Effector CD8-positive, alpha-beta T cell (primary cell): ENCODE results near the gene CDK5RAP3.
A peak's percentile ranks its signal among the peaks of the same experiment; 100 is the strongest.
"Not testable (repeated sequence)": the region's sequence is repeated elsewhere in the genome, so short reads cannot be mapped to it uniquely, and the experiment has no call there.

Experiments used
- DNase-seq: peaks from one replicate; lab custom pipeline; 2025; lab: John Stamatoyannopoulos, UW

The CDK5RAP3 gene

GRCh38 chr17:47975189-47975822, 4.4 kb downstream of the CDK5RAP3 start:
- DNase-seq, result no peak

DNA sequence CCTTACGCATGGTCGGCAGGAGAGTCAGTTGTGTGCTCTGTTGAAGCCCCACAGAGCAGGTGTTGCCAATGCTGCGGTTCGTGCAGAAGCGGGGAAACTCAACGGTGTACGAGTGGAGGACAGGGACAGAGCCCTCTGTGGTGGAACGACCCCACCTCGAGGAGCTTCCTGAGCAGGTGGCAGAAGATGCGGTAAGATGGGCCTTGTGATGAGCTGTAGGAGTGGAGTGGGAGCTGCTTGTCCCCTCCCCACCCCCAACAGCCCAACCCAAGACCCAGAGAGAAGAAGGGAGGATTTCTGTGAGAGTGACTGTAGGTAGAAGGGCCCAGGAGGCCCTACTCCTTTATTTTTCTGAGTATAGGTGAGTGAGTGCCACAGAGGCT, 4.9 kb downstream of the CDK5RAP3 start:
- DNase-seq, result no peak

- DNase-seq, result peak; percentile 10
Measured at GRCh38 chr17:47978324-47978723, 7.4 kb downstream of the CDK5RAP3 start.

- no peak for DNase-seq
Measured at GRCh38 chr17:47980541-47980940, 9.6 kb downstream of the CDK5RAP3 start.

GRCh38 chr17:47981462-47981861, 10.5 kb downstream of the CDK5RAP3 start:
- no peak for DNase-seq

- no peak for DNase-seq
Measured at GRCh38 chr17:47982091-47982617, 11.2 kb downstream of the CDK5RAP3 start.

DNA sequence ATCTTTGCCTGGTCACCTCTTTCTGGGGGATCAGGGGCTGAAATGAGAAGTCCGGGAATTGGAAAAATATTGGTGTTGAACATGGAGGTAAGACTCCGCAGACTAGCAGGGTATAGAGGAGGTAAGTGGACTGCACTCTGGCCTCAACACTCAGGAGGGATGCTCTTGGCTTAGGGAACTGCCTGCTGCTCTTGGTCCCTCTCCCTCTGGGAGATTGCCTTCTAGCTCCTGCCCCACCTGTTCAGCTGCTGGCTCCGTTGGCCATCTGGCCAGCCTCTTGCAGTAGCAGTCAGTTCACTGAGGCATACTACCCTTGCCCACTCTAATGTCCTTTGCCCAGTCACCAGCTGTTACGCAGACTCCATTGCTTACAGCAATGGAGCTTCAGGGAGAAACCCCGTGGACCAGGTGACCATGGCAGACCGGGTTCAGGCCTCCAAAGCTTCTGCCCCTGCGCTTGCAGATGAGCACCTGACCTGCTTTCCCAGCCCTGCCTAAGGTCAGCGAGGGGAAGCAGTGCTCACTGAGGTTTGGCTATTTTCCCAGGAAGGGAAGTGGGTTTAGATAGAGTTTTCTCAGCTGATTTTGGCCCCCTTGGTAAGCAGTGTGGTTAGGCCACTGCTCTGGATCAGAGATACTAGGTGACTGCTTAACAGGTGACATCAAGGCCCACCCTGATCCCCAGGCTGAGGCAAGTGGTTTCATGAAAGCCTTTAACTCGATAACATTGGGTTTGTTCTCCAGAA, 11.9 kb downstream of the CDK5RAP3 start:
- no peak for DNase-seq

- no peak for DNase-seq
Measured at GRCh38 chr17:47983492-47984223, 12.7 kb downstream of the CDK5RAP3 start.

- DNase-seq, result no peak
Measured at GRCh38 chr17:47986520-47986919, 15.6 kb downstream of the CDK5RAP3 start.

GRCh38 chr17:47987240-47987835, 16.4 kb downstream of the CDK5RAP3 start:
- DNase-seq, result no peak

DNA sequence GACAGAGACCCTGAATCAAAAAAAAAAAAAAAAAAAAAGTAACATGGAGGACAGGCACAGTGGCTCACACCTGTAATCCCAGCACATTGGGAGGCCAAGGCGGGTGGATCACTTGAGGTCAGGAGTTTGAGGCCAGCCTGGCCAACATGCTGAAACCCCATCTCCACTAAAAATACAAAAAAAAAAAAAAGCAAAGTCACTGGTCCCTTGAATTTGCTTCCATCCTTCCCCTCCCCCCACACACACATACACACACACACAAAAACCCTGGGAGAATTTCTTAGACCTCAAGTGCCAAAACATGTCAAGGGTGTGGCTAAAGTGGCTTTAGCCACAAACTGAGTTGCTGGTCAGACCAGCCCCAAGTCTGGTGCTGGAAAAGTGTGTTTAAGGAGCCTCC, 17.5 kb downstream of the CDK5RAP3 start:
- not testable (repeated sequence) for DNase-seq

GRCh38 chr17:47989159-47989558, 18.2 kb downstream of the CDK5RAP3 start:
- DNase-seq, result no peak

GRCh38 chr17:47989700-47990099, 18.8 kb downstream of the CDK5RAP3 start:
- DNase-seq, result no peak

DNA sequence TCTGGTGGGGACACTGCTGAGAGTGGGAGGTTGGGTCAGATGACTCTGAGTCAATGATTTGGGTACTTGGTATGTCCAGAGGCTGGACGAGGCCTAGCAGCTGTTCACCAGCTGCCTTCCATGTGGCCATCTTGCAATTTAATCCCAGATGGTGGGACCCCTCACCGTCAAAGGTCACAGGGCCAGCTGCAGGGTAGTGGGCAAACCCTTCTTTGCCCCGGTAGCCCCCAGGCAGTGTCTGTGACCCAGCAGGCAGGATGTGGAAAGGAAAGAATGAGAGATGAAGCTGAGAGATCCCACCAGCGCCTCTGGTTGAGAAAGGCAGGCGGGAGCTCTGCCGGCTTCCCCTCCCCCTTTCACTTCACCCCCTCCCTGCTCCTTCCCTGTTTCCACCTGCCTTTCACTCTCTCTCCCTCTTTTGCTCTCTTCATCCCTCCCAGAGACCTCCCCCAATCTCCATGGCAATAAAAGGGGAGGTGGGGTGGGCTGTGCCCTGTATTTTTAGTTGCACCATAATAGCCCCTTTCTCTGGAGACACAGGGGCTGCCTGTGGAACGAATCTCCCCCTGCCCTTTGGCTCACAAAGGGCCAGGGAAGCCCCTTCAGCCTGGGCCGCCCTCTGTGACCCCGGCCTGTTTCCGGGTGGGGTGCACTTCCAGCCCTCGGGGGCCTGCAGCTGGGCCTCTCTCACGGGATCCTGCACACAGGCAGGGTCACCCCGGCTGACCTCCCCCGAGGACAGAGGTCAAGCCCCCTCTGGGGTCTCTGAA, 20.2 kb downstream of the CDK5RAP3 start:
- DNase-seq, result no peak

DNA sequence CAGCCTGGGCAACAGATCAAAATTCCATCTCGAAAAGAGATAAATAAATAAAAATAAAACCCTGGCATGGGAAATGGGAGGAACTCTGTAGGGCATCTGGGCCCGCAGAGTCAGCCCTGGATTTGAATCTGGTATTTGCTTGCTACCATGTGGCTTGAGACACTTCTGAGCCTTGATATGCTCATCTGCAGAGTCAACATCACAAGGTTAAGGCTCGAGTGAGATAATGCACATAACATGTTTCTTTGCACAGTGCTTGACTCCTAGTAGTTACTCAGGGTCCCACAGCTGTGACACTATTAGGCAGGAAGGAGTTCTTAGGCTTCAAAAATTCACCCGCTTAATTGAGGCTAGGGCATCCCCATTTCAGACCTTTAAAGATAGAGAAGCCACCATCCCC, 21.3 kb downstream of the CDK5RAP3 start:
- DNase-seq, result no peak

GRCh38 chr17:47993031-47993564, 22.2 kb downstream of the CDK5RAP3 start:
- no peak for DNase-seq

GRCh38 chr17:47993964-47994363, 23.1 kb downstream of the CDK5RAP3 start:
- no peak for DNase-seq

- DNase-seq, result no peak
Measured at GRCh38 chr17:47994724-47995123, 23.8 kb downstream of the CDK5RAP3 start.

DNA sequence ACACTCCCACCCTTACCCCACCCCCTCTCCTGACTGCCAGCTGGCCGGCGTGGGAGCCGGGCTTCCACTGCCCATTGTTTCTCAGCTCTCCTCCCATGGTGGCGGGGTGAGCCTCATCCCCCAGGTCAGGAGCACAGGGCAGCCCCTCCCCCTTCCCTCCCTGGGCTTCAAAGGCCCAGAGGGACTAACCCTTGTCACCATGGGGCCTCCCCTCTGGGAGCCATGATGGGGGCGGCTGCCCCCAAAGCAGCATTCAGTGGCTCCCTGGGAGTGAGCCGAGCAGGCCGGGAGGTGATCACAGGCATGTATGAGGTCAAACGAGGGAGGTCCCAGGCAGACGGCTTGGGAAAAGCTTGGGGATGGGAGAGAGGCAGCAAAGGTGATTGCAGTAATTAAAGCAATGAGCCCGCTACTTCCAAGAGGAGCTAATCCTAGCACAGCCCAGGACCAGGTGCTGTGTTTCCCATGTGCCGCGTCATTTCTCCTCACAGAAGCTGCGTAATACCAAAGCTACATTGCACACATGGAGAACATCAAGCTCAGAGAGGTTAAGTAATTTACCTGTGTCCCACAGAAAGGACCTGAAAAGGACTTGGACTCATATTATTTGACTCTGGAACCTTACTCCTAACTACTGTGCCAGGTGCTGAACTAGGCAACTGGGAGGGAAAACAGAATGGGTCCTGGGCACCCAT, 24.5 kb downstream of the CDK5RAP3 start:
- DNase-seq, result no peak

GRCh38 chr17:47996201-47996600, 25.3 kb downstream of the CDK5RAP3 start:
- no peak for DNase-seq

GRCh38 chr17:47997586-47997985, 26.7 kb downstream of the CDK5RAP3 start:
- DNase-seq, result no peak
